Stimulated activated CD8-positive, alpha-beta memory T cell treated with anti-CD3 and anti-CD28 coated beads, Interleukin-4, amount 100 ng/mL, for 24 hours (primary cell): ENCODE measurements around the gene CCT6B.
"Not testable (repeated sequence)": the region's sequence is repeated elsewhere in the genome, so short reads cannot be mapped to it uniquely, and the experiment has no call there.

ENCODE experiments used
- DNase-seq: peaks from one replicate; pipeline ENCODE4 v3.0.0-alpha.2; 2020; ENCODE audit warnings: low read depth

CCT6B gene, protein sequence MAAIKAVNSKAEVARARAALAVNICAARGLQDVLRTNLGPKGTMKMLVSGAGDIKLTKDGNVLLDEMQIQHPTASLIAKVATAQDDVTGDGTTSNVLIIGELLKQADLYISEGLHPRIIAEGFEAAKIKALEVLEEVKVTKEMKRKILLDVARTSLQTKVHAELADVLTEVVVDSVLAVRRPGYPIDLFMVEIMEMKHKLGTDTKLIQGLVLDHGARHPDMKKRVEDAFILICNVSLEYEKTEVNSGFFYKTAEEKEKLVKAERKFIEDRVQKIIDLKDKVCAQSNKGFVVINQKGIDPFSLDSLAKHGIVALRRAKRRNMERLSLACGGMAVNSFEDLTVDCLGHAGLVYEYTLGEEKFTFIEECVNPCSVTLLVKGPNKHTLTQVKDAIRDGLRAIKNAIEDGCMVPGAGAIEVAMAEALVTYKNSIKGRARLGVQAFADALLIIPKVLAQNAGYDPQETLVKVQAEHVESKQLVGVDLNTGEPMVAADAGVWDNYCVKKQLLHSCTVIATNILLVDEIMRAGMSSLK

GRCh38 chr17:34961093-34961911 lies at the start of gene CCT6B, which contains the start of gene ZNF830:
TSS of gene CCT6B (minus strand) at chr17:34961460. CDS start at chr17:34961393, 67 bp downstream.
TSS of gene ZNF830 (plus strand) at chr17:34961540. CDS start at chr17:34961567, 27 bp downstream.
- peak; percentile 78 for DNase-seq

- no peak for DNase-seq
Observed at GRCh38 chr17:35010093-35010492, 48.8 kb upstream of the CCT6B start.

DNA sequence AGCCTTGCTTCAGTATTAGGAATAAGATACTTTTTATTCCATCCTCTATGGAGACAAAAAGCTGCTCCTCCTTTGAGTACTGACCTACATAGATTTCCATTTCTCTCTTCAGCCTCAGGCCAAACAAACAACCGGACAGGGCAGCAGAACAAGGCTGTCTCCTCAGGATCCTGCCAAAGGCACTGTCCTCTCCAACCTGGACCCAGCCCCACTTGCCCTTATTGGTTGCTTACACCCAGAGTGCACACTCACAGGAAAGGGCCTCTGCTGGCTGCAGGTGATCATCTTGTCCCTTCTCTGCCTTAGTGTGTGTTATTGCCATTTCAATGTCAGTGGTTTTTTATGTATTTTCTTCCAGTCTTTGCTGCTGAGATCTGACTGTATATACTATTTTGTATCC lies 45.7 kb upstream of the CCT6B start:
- no peak for DNase-seq

- DNase-seq, result no peak
Observed at GRCh38 chr17:35006345-35006744, 45.1 kb upstream of the CCT6B start.

DNA sequence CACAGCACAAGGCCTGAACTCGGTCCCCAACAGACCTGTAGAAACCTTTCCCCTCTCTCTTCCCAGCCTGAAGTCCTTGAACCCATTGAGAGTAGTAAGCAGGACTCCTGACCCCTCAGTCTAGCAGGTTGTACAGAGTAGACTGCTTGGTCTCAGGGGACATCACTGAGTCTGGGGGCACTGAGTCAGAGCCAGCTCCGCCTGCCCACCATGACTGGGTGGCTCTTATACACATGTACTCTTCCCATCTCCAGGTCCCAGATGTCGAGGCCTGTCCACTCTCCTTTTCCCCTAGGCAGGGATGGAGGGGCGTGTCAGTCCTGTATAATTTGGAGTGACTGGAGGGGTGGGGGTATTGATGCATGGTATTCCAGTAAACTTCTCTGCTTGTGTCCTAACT lies 42.5 kb upstream of the CCT6B start:
- DNase-seq, result no peak

DNA sequence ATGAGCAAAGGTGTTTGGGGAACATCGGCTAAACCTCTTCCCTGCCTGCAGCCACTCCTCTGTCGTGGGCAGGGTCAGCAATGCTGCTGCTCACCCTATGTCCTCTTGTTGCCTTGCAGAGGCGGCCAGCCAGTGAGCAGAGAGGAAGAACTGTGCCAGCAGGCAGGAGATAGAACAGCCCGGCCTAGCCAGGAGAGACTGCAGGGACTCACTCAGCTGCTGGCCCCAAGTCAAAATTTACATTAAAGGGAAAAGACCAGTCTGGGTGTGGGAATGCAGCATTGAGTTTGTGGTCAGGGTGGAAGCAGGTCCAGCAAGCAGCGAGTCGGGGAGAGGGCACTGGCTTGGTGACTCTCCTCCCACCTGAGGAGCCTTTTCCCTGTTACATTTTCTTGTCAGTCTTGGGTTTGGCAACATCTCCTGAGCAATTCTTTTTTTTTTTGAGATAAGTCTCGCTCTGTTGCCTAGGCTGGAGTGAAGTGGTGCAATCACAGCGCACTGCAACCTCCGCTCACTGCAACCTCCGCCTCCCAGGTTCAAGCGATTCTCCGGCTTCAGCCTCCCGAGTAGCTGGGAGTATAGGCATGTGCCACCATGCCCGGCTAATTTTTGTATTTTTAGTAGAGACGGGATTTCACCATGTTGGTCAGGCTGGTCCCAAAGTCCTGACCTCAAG lies 41.8 kb upstream of the CCT6B start:
- no peak for DNase-seq

- DNase-seq, result no peak
Observed at GRCh38 chr17:35001549-35001948, 40.3 kb upstream of the CCT6B start.

GRCh38 chr17:35000965-35001364 lies 39.7 kb upstream of the CCT6B start:
- not testable (repeated sequence) for DNase-seq

DNA sequence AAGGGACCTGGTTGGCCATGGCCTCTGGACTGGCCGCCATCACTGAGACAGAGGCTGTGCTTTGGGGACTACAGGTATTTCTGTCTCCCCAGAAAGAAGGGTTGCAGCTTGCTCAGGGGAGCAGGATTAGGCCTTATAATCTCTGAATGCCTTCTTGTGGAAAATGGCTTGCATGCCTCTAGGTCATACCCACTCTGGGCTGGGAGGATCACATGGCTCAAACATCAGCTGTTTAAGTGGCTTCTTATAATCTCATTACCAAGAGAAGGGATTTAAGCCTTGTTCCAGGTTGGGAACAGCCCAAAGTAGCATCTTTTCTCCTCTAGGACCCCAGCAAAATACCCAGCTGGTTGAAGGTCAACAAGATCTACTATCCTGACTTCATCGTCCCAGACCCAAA lies 38.2 kb upstream of the CCT6B start:
- no peak for DNase-seq

DNA sequence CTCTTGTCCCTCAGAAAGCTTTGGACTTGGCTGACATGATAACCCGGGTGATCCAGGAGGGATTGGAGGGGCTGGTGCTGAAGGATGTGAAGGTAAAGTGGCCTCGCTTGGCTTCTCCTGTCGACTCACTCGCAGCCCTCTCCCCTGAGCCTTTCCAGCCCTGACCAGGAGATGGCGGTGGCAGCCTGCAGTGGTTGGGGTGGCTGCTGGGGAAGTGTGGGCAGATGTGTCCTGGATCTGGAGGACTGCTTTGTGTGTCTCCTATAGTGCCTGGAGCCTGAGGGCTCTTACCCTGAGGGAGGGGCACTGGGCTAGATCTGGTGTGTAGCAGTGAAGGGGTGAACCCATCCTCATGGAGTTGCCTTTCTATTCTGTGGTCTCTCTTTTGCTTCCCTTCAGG lies 36.9 kb upstream of the CCT6B start:
- DNase-seq, result peak; percentile 55

DNA sequence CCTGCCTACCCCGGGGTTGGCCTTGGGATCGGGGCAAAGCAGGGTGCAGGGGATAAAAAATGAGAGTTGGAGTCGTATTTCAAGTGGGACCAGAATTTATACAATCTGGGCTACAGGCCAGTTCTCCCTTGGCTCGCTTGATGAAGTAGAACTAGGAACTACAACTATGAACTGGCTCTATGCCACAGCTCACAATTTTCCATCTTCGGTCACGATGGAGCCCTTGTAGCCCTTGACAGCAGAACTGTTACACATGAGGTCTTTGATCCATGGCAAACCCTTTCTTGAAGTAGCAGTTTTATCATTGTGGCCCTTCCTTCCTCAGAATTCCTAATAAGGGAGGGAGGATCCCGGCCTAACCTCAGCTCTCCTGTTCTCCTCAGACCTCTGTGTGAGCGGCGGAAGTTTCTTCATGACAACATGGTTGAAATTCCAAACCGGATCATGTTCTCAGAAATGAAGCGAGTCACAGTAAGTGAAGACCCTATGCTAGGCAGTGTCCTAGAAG lies 36.1 kb upstream of the CCT6B start:
- DNase-seq, result no peak

GRCh38 chr17:34996422-34997285 lies 35.4 kb upstream of the CCT6B start:
- DNase-seq, result no peak

DNA sequence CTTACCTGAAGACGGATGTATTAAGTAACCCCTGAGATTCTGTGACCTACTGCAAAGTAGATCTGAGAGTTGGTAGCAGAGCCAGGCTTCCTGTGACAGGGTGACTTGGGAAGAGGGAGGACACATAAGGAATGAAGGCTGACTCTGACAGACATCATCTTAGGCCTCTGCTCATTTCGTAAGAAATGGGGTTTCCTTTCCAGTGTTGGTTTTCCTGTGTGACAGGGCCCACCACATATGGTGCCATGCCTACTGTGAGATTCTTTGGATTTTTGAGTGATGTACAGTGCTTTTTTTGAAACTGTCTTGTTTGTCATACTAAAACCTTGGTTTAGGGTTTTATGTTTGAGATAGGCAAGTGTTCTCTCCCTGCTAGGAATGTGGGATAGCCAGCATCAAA lies 31.8 kb upstream of the CCT6B start:
- no peak for DNase-seq

- DNase-seq, result no peak
Observed at GRCh38 chr17:34991606-34992005, 30.3 kb upstream of the CCT6B start.

DNA sequence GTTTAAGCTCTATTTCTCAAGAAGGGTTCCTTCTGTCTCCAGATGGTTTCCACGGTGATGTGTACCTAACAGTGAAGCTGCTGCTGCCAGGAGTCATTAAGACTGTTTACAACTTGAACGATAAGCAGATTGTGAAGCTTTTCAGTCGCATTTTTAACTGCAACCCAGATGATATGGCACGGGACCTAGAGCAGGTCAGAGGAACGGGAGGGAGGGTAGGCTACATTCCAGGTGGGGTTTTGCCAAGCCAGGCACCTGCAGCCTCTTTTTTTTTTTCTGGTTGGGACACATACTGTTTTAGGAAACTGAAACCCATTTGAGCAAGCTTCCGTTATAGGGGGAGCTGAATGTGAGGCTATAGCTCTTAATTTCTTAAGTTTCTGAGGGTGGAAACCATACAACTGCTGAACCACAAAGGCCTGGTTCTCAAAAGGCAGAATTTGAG lies 29.7 kb upstream of the CCT6B start:
- DNase-seq, result no peak

- DNase-seq, result no peak
Observed at GRCh38 chr17:34989473-34989872, 28.2 kb upstream of the CCT6B start.

GRCh38 chr17:34988644-34989043 lies 27.4 kb upstream of the CCT6B start:
- DNase-seq, result no peak

DNA sequence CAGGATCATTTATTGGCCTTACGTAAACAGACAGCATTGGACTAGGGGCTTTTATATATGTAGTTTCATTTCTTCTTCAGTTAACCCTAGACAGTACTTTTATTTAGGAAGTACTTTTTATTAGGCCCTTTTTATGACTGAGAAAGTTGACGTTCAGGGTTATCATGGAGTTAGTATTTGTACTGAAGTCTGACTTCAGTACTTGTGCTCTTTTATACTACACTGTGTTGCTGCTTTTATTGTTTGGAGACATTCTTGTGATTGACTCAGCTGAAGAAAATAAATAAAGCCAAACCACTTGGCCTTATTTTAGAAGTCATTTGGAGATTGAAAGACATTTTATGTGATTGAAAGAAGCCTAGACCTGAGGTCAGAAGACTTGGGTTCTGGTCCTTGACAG lies 26.0 kb upstream of the CCT6B start:
- DNase-seq, result no peak

DNA sequence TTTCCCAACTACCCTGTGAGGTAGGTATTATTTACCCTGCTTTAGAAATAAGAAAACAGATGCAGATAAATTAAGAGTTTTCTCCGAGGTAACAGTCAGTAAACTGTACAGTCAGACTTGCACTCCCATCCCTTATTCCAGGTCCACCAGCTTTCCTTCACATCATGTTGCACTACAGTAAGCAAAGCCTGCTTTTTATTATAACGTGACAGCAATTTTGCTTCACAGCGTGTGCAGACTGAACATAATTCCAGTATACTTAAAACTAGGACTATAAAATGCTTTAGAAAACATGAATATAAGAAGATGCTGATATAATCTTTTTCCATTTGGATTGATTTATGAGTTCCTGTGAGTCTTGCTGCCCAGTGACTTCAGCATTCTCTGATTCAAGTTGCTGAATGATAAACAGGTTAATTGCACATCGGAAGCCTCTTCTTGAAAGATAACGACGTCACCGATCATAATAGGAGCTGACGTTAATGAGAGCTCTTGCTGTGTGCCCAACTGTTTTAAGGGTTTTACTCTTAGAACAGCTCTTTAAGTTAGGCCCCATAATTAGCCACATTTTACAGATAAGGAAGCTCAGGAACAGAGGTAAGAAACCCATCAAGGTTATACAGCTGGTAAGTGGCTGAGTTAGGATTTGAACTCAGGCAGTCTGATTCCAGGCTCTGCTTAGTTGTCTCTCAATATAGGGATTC lies 20.4 kb upstream of the CCT6B start:
- no peak for DNase-seq
